IMR-90 (cell line): Measurements from ENCODE around the gene METTL8.

Experiments used
- CTCF ChIP-seq: conservative IDR thresholded peaks from 2 replicates; pipeline ENCODE4 v1.5.1; 2012; ENCODE audit warnings: mild to moderate bottlenecking, low read depth, low read length, improper control_type of control experiment
- MAFK ChIP-seq: IDR thresholded peaks from 2 replicates; pipeline ENCODE4 v1.6.1; 2012; ENCODE audit warnings: low read depth, low read length, improper control_type of control experiment
- MAZ ChIP-seq: IDR thresholded peaks from 2 replicates; pipeline ENCODE4 v1.6.1; 2012; ENCODE audit warnings: low read depth, mild to moderate bottlenecking, low read length, improper control_type of control experiment, moderate library complexity, borderline replicate concordance
- MXI1 ChIP-seq: IDR thresholded peaks from 2 replicates; pipeline ENCODE4 v1.6.1; 2012; ENCODE audit warnings: low read depth, mild to moderate bottlenecking, low read length, moderate library complexity, borderline replicate concordance
- NFE2L2 ChIP-seq: fragments of 150-350 bp; IDR thresholded peaks from 2 replicates; pipeline ENCODE4 v1.6.1; 2016; ENCODE audit warnings: low read depth, mild to moderate bottlenecking, low read length
- POLR2A ChIP-seq: IDR thresholded peaks from 2 replicates; pipeline ENCODE4 v1.6.1; 2012; ENCODE audit warnings: mild to moderate bottlenecking, low read depth, low read length
- RAD21 ChIP-seq: IDR thresholded peaks from 2 replicates; pipeline ENCODE4 v1.6.1; 2012; ENCODE audit warnings: low read length, improper control_type of control experiment
- RCOR1 ChIP-seq: IDR thresholded peaks from 2 replicates; pipeline ENCODE4 v1.6.1; 2012; ENCODE audit warnings: mild to moderate bottlenecking, low read length, improper control_type of control experiment; ENCODE audit not compliant: insufficient replicate concordance
- RFX5 ChIP-seq: IDR thresholded peaks from 2 replicates; pipeline ENCODE4 v1.8.0; 2012; ENCODE audit warnings: low read depth, mild to moderate bottlenecking, low read length, moderate library complexity
- SMC3 ChIP-seq: fragments of 150-350 bp; IDR thresholded peaks from 2 replicates; pipeline ENCODE4 v1.6.1; 2016; ENCODE audit warnings: low read depth, mild to moderate bottlenecking, antibody characterized with exemption, low read length, moderate library complexity
- USF2 ChIP-seq: fragments of 150-350 bp; IDR thresholded peaks from 2 replicates; pipeline ENCODE4 v1.6.1; 2017; ENCODE audit warnings: mild to moderate bottlenecking, antibody characterized with exemption, low read length, low read depth

- TF ChIP-seq CTCF (no peak), MXI1 (no peak), RAD21 (no peak), RFX5 (no peak), SMC3 (no peak), POLR2A (no peak), MAZ (no peak), MAFK (no peak), NFE2L2 (no peak), USF2 (no peak), RCOR1 (no peak)
These were observed 42.8 kb downstream of the METTL8 start for GRCh38 chr2:171390941-171391516.
